ENCODE results near the gene SPARCL1. TPM values are rescaled to one million over a fixed set of nuclear protein-coding genes. Genes with fewer than 3 reads are reported as not detected.

The SPARCL1 gene
- polyA plus RNA-seq, 3 donors: not detected

GRCh38 chr4:87510747-87511146, 18.4 kb downstream of the SPARCL1 start:
- Histone ChIP-seq H3K27ac (ENCODE audit: low read depth in 1 of 2, low read length in 2 of 2) (no peak overlapping the region), H2AFZ (ENCODE audit: insufficient read depth, low read depth, low read length, poor library complexity, severe bottlenecking) (no peak overlapping the region), H3K9me3 (replicated peaks in 1 of 2; ENCODE audit: control insufficient read depth in 1 of 2, insufficient read depth in 1 of 2, low read length in 2 of 2) (no peaks in the 10 kb centered on the region), H3K4me3 (replicated peaks in 1 of 3; ENCODE audit: low read depth in 2 of 3, low read length in 3 of 3) (no peak overlapping the region), H3K36me3 (replicated peaks in 1 of 2; ENCODE audit: control insufficient read depth in 1 of 2, insufficient read depth in 2 of 2, low read length in 2 of 2) (no peaks in the 10 kb centered on the region), H4K20me1 (ENCODE audit: insufficient read depth, low read length) (no peaks in the 10 kb centered on the region), H3K4me1 (ENCODE audit: control insufficient read depth in 1 of 2, insufficient read depth in 2 of 2, low read length in 2 of 2) (no peaks in the 10 kb centered on the region), H3K9ac (ENCODE audit: insufficient read depth, low read length, poor library complexity, severe bottlenecking) (no peak overlapping the region), H3K27me3 (ENCODE audit: control insufficient read depth in 2 of 2, insufficient read depth in 2 of 2, low read length in 2 of 2) (no peaks in the 10 kb centered on the region), H3K79me2 (ENCODE audit: insufficient read depth, low read length) (no peaks in the 10 kb centered on the region), H3K4me2 (replicated peaks; ENCODE audit: extremely low read depth, low read length, poor library complexity, severe bottlenecking) (no peak overlapping the region)
- DNase-seq: no peak
- H3K4me3 Mint-ChIP-seq: no peak overlapping the region
- peaks cover 0 to 2% (median 0%) of the 10 kb centered on the region in 7 donors for H3K9me3 Mint-ChIP-seq
- H3K36me3 Mint-ChIP-seq: no peaks in the 10 kb centered on the region
- H3K27me3 Mint-ChIP-seq (ENCODE audit: low read depth in 3 of 3): peaks cover 0 to 2% (median 0%) of the 10 kb centered on the region in 3 donors
- H3K4me1 Mint-ChIP-seq: no peaks in the 10 kb centered on the region
- H3K27ac Mint-ChIP-seq: no peak overlapping the region
- 95% methylated on average over 11 of the region's 17 CpGs for WGBS (ENCODE audit: insufficient coverage)
- TF ChIP-seq CTCF (IDR thresholded peaks at IDR 0.05): no peak
- intact Hi-C loops (cut with micrococcal nuclease): no loop called here

GRCh38 chr4:87506974-87507701, 22.0 kb downstream of the SPARCL1 start:
- Mint-ChIP-seq H3K4me3 (no peak overlapping the region), H3K9me3 (peaks cover 0 to 2% (median 0%) of the 10 kb centered on the region in 7 donors), H3K27ac (no peak overlapping the region), H3K27me3 (ENCODE audit: low read depth in 3 of 3) (peaks cover 0 to 2% (median 0%) of the 10 kb centered on the region in 3 donors), H3K36me3 (no peaks in the 10 kb centered on the region), H3K4me1 (no peaks in the 10 kb centered on the region)
- DNase-seq: no peak
- no peak for TF ChIP-seq CTCF (IDR thresholded peaks at IDR 0.05)
- Histone ChIP-seq H3K4me1 (ENCODE audit: control insufficient read depth in 1 of 2, insufficient read depth in 2 of 2, low read length in 2 of 2) (no peaks in the 10 kb centered on the region), H3K9me3 (replicated peaks in 1 of 2; ENCODE audit: control insufficient read depth in 1 of 2, insufficient read depth in 1 of 2, low read length in 2 of 2) (no peaks in the 10 kb centered on the region), H3K36me3 (replicated peaks in 1 of 2; ENCODE audit: control insufficient read depth in 1 of 2, insufficient read depth in 2 of 2, low read length in 2 of 2) (no peaks in the 10 kb centered on the region), H3K27ac (ENCODE audit: low read depth in 1 of 2, low read length in 2 of 2) (no peak overlapping the region), H3K79me2 (ENCODE audit: insufficient read depth, low read length) (no peaks in the 10 kb centered on the region), H4K20me1 (ENCODE audit: insufficient read depth, low read length) (no peaks in the 10 kb centered on the region), H3K4me3 (replicated peaks in 1 of 3; ENCODE audit: low read depth in 2 of 3, low read length in 3 of 3) (no peak overlapping the region), H3K27me3 (ENCODE audit: control insufficient read depth in 2 of 2, insufficient read depth in 2 of 2, low read length in 2 of 2) (no peaks in the 10 kb centered on the region), H2AFZ (ENCODE audit: insufficient read depth, low read depth, low read length, poor library complexity, severe bottlenecking) (no peak overlapping the region), H3K4me2 (replicated peaks; ENCODE audit: extremely low read depth, low read length, poor library complexity, severe bottlenecking) (no peak overlapping the region), H3K9ac (ENCODE audit: insufficient read depth, low read length, poor library complexity, severe bottlenecking) (no peak overlapping the region)
- WGBS (ENCODE audit: insufficient coverage): no CpG with 5 or more reads among the region's 4 CpGs
- intact Hi-C loops (cut with micrococcal nuclease): no loop called here

All from CD14-positive monocyte (primary cell).